ENCODE data around the gene IGFL4.

The IGFL4 gene

GRCh38 chr19:46040952-46041500 is at the start of gene IGFL4:
Gene IGFL4 (minus strand): TSS chr19:46041002. CDS start chr19:46040962, 40 bp downstream.
- no peak for DNase-seq

- DNase-seq: no peak
Observed at GRCh38 chr19:46090444-46090843, 49.6 kb upstream of the IGFL4 start.

- no peak for DNase-seq
Observed at GRCh38 chr19:46089432-46089831, 48.6 kb upstream of the IGFL4 start.

- DNase-seq: no peak
Observed at GRCh38 chr19:46088101-46088500, 47.3 kb upstream of the IGFL4 start.

- DNase-seq: no peak
Observed at GRCh38 chr19:46085888-46086287, 45.1 kb upstream of the IGFL4 start.

GRCh38 chr19:46082728-46083050 is 41.9 kb upstream of the IGFL4 start:
- no peak for DNase-seq

GRCh38 chr19:46081928-46082727 is 41.3 kb upstream of the IGFL4 start:
- DNase-seq: peak; percentile 3

- no peak for DNase-seq
Observed at GRCh38 chr19:46080561-46080960, 39.8 kb upstream of the IGFL4 start.

- no peak for DNase-seq
Observed at GRCh38 chr19:46079576-46079975, 38.8 kb upstream of the IGFL4 start.

GRCh38 chr19:46078573-46079332 is 38.0 kb upstream of the IGFL4 start:
- DNase-seq: peak; percentile 8

- no peak for DNase-seq
Observed at GRCh38 chr19:46077815-46078167, 37.0 kb upstream of the IGFL4 start.

GRCh38 chr19:46076951-46077814 is 36.4 kb upstream of the IGFL4 start:
- DNase-seq: peak; percentile 79

- no peak for DNase-seq
Observed at GRCh38 chr19:46076031-46076880, 35.5 kb upstream of the IGFL4 start.

GRCh38 chr19:46073268-46073922 is 32.6 kb upstream of the IGFL4 start:
- no peak for DNase-seq

GRCh38 chr19:46069806-46070341 is 29.1 kb upstream of the IGFL4 start:
- DNase-seq: no peak

GRCh38 chr19:46068345-46069258 is 27.8 kb upstream of the IGFL4 start:
- DNase-seq: no peak

- no peak for DNase-seq
Observed at GRCh38 chr19:46067691-46068090, 26.9 kb upstream of the IGFL4 start.

GRCh38 chr19:46066471-46066870 is 25.7 kb upstream of the IGFL4 start:
- no peak for DNase-seq

- DNase-seq: no peak
Observed at GRCh38 chr19:46065486-46066071, 24.8 kb upstream of the IGFL4 start.

GRCh38 chr19:46063201-46063600 is 22.4 kb upstream of the IGFL4 start:
- DNase-seq: no peak

All from NCI-H1092 (cell line).